Measurements from ENCODE around the gene CTBP2. TPM values are rescaled to one million over a fixed set of nuclear protein-coding genes. Genes with fewer than 3 reads are reported as not detected.

CTBP2 gene
- total RNA-seq, 2 experiments from 2014 or later, result 0.17 TPM; not detected in 1

- Histone ChIP-seq H3K4me3 (ENCODE audit: low read length) (no peak overlapping the region), H3K9me3 (ENCODE audit: control insufficient read depth in 1 of 2, insufficient read depth in 1 of 2, low read length in 2 of 2) (no peaks in the 10 kb centered on the region), H3K27me3 (ENCODE audit: control insufficient read depth in 1 of 2, insufficient read depth in 2 of 2, low read length in 2 of 2) (no peaks in the 10 kb centered on the region), H3K36me3 (ENCODE audit: insufficient read depth, low read length) (no peaks in the 10 kb centered on the region), H3K4me1 (ENCODE audit: insufficient read depth, low read length) (no peaks in the 10 kb centered on the region), H3K27ac (ENCODE audit: low read depth in 1 of 2, low read length in 2 of 2) (no peak overlapping the region)
- no peak overlapping the region for H3K4me3 Mint-ChIP-seq
- intact Hi-C loops (cut with DNase I, micrococcal nuclease), result no loop called here
- no peaks in the 10 kb centered on the region for H3K4me1 Mint-ChIP-seq (ENCODE audit: low read depth)
- POLR2A ChIA-PET, result no interaction called here
- ATAC-seq (ENCODE audit: poor library complexity) (no peak), DNase-seq (no peak)
- H3K27ac Mint-ChIP-seq, result no peak overlapping the region
- CTCF ChIA-PET, result no interaction called here
- H3K36me3 Mint-ChIP-seq (ENCODE audit: low read depth), result no peaks in the 10 kb centered on the region
- no peak for TF ChIP-seq CTCF (IDR thresholded peaks at IDR 0.05)
- H3K9me3 Mint-ChIP-seq, result no peaks in the 10 kb centered on the region
- no peaks in the 10 kb centered on the region for H3K27me3 Mint-ChIP-seq
These were observed 116.3 kb downstream of the CTBP2 start for GRCh38 chr10:125043841-125044658.

- ChIA-PET CTCF (no interaction called here), POLR2A (no interaction called here)
- H3K27me3 Mint-ChIP-seq, result peaks cover 3% of the 10 kb centered on the region
These were observed 118.4 kb downstream of the CTBP2 start for GRCh38 chr10:125041856-125042506.

GRCh38 chr10:125039354-125039769 is 121.0 kb downstream of the CTBP2 start:
- no peak for DNase-seq
- Mint-ChIP-seq H3K27ac (no peak overlapping the region), H3K27me3 (peaks cover 3% of the 10 kb centered on the region), H3K36me3 (ENCODE audit: low read depth) (no peaks in the 10 kb centered on the region), H3K9me3 (no peaks in the 10 kb centered on the region), H3K4me1 (ENCODE audit: low read depth) (no peaks in the 10 kb centered on the region), H3K4me3 (no peak overlapping the region)
- intact Hi-C loops (cut with DNase I, micrococcal nuclease), result no loop called here
- Histone ChIP-seq H3K9me3 (ENCODE audit: control insufficient read depth in 1 of 2, insufficient read depth in 1 of 2, low read length in 2 of 2) (no peaks in the 10 kb centered on the region), H3K36me3 (ENCODE audit: insufficient read depth, low read length) (no peaks in the 10 kb centered on the region), H3K27ac (ENCODE audit: low read depth in 1 of 2, low read length in 2 of 2) (no peak overlapping the region), H3K27me3 (ENCODE audit: control insufficient read depth in 1 of 2, insufficient read depth in 2 of 2, low read length in 2 of 2) (no peaks in the 10 kb centered on the region), H3K4me3 (ENCODE audit: low read length) (no peak overlapping the region), H3K4me1 (ENCODE audit: insufficient read depth, low read length) (no peaks in the 10 kb centered on the region)
- CTCF ChIA-PET, result no interaction called here
- ATAC-seq (ENCODE audit: poor library complexity), result no peak
- POLR2A ChIA-PET, result no interaction called here
- TF ChIP-seq CTCF (IDR thresholded peaks at IDR 0.05), result no peak

More at GRCh38 chr10:125041856-125042506, 118.4 kb downstream of the CTBP2 start:
- no peaks in the 10 kb centered on the region for H3K9me3 ChIP-seq (ENCODE audit: control insufficient read depth in 1 of 2, insufficient read depth in 1 of 2, low read length in 2 of 2)
- TF ChIP-seq CTCF (IDR thresholded peaks at IDR 0.05), result no peak
- H3K4me3 Mint-ChIP-seq, result no peak overlapping the region
- H3K4me1 ChIP-seq (ENCODE audit: insufficient read depth, low read length), result no peaks in the 10 kb centered on the region
- no peaks in the 10 kb centered on the region for H3K36me3 ChIP-seq (ENCODE audit: insufficient read depth, low read length)
- H3K27ac ChIP-seq (ENCODE audit: low read depth in 1 of 2, low read length in 2 of 2), result no peak overlapping the region
- no peak overlapping the region for H3K4me3 ChIP-seq (ENCODE audit: low read length)
- H3K27me3 ChIP-seq (ENCODE audit: control insufficient read depth in 1 of 2, insufficient read depth in 2 of 2, low read length in 2 of 2), result no peaks in the 10 kb centered on the region
- no peaks in the 10 kb centered on the region for H3K4me1 Mint-ChIP-seq (ENCODE audit: low read depth)
- no peaks in the 10 kb centered on the region for H3K9me3 Mint-ChIP-seq
- ATAC-seq (ENCODE audit: poor library complexity) (no peak), DNase-seq (no peak)
- intact Hi-C loops (cut with DNase I, micrococcal nuclease), result no loop called here
- H3K36me3 Mint-ChIP-seq (ENCODE audit: low read depth), result no peaks in the 10 kb centered on the region
- no peak overlapping the region for H3K27ac Mint-ChIP-seq

Measured in CD4-positive, alpha-beta T cell (primary cell).